Measurements from ENCODE around the gene RAET1E.
"Not testable (repeated sequence)": the region's sequence is repeated elsewhere in the genome, so short reads cannot be mapped to it uniquely, and the experiment has no call there.

Gene RAET1E

DNA sequence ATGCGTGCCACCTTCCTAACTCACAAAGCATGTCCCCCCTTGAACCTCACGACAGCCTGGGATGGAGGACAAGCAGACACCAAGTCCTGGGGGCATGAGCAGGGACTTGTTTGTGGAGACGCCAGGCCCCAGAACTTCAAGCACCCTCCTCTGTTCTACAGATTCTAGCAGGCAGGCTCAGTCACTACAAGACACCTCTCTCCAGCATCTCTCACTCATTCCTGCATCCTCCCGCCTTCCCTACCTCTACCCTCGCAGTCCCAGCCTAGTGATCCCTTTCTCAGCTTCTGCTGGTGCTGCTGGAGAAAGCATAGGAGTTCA, 37.4 kb downstream of the RAET1E start:
- DNase-seq: no peak

DNA sequence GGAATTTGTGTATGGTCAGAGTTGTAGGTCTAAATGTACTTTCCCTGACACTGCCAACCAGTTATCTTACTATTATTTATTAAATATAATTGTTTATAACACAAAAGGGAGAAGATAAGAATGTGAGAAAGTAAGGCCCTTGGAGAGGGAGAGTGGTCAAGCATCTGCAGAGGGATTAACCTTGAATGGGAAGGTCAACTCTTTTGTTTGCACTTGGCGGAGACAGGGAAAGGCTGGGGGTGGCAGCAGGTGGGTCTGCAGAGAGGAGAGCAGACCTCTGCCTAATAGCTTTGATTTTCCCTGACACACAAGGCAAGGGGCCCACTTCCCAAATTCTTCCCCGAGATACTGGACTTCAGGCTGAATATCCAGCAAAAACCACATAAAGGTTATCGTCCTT, 38.0 kb downstream of the RAET1E start:
- DNase-seq: no peak

DNA sequence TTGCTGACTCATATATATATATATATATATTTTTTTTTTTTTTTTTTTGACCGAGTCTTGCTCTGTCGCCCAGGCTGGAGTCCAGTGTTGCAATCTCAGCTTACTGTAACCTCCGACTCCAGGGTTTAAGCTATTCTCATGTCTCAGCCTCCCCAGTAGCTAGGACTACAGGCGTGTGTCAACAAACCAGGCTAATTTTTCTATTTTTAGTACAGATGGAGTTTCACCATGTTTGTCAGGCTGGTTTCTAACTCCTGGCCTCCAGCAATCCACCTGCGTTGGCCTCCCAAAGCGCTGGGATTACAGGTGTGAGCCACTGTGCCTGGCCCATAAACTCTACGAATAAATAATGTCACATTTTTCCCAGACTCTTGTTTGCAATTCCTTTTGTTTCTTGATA, 38.5 kb downstream of the RAET1E start:
- no peak for DNase-seq

DNA sequence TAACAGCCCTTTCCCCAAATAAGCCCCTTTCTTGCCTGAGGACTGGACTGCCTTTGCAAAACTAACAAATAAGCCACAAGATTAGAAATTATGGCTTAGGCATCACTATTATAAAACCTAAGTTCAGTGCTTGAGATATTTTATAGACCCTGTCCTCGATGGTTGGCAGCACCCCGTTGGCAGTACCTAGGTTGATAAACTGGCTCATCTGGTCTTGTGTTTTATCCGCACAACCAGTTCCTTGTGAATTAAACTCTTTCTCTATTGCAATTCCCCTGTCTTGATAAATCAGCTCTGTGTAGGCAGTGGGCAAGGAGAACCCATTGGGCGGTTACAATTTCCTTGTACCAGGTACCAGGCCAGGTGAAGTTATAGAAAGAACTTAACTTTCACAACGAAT, 40.4 kb downstream of the RAET1E start:
- no peak for DNase-seq

DNA sequence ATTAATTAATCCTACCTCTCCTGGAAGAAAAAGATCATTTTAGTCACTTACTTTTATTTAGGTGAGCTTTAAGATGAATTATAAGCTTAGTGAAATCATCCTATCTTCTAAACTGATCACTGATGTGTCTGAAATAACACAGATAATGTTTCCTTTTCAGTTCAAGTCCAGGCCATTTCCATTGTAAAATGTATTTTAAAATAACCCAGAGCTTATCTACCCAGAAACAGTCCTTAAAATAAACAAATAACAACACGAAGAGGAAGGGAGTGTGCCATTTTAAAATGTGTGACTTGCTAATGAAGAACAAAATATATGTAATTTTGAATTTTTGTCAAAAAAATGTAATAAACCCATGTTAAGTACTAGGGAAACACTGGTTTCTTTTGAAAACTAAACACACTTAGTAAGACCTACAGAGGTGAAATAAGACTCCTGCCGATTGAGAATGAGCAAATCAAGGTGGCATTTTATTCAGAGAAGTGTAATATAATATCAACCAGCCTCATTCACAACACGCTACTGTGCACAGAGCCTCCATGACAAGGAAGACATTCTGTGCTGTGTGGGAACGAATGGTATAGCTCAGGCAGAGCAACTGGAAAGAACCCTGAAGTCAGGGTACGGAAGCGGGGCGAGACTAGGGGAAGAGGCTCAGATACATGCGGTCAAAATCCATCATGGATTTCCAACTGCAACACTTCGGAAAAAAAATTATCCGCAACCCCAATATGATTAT, 41.5 kb downstream of the RAET1E start:
- no peak for DNase-seq

DNA sequence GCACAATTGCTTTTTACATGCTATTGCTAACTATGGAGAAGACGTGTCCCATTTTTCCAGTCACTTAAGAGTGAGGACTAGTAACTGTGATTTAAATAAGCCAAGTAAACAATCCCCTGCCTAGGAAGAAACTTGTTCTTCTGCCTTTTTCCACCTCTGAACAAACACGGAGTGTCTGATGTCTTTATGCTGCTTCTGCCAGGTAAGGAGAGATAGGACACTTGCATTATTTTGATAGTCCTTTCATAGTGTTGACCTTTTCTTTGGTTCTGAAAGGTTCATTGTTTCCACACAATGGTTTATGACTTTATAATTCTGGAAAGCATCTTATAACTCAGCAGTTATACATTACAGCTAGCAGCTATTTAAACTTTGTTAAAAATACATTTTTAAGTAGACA, 42.2 kb downstream of the RAET1E start:
- no peak for DNase-seq

DNA sequence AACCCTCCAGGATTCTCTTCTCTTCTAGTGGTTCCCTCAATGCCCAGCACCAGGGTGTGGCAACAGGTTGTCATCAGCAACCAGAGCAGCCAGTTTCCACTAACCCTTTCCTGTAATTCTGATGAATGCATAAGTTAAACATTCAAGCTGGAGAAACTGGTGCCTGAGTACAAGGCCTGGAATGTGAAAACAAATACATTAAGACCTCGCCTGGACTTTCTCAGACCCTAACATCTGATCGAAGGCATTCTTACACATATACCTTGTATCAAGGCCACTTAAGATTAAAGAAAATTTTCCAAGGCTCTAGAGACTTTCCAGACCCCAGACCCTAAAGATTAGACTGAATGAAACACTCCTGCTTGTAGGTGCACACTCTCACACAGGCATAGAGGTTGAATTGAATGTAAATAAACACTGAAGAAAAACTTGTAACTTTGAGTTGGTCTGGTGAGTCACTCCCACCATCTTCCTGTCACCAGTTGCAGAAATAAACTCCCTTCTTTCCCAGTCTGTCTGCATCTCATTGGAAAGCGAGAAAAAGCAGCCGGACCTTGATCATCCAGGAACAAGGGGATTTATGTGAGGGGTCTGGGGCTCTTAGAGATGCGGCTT, 42.8 kb downstream of the RAET1E start:
- DNase-seq: no peak

DNA sequence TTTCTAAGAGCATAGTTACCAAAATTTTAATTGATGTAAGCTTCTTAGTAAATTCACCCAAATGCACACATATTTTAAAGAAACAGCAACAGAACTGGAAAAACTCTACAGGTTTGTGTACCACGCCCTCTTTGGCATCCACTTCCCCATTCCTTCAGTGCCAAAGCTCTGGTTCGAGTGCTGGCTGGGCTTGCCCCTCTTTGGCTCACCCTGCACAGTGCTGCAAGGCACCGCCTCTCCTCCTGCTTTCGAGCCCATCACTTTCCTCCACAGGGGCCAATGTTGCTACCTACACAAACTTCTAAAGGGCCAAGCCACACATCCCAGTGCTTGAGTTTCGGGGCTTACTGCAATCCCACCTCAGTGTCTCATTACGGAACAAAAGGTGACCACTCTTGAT, 43.4 kb downstream of the RAET1E start:
- no peak for DNase-seq

DNA sequence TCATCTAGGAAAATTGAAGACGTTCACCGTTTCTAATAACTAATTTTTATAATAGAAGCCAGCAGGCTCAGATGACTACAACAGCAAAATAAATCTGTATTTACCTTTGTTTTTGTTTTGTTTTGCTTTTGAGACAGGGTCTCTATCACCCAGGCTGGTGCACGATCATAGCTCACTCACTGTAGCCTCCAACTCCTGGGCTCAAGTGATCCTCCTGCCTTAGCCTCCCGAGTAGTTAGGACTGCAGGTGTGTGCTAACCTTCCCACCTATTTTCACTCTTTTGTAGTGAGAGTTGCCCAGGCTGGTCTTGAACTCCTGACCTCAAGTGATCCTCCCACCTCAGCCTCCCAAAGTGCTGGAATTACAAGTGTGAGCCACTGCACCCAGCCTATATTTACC, 43.9 kb downstream of the RAET1E start:
- DNase-seq: not testable (repeated sequence)

DNA sequence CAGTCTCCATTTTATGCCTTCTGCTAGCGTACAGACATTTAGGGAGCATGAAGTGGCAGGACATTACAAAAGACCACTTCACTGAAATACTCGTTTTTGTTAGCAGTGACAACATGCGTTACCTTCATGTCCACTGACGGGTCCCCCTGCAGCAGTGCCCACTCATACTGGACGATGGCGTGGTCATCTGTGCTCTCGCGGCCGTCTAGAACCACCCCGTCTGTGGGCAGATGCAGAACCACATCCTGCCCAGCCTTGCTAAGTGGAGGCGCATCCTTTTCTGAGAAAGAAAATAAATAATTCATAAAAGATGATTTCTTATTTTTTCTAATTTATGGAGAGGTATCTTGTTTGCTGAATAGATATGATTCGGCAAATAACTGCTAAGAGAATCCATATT, 45.0 kb downstream of the RAET1E start:
- DNase-seq: no peak

DNA sequence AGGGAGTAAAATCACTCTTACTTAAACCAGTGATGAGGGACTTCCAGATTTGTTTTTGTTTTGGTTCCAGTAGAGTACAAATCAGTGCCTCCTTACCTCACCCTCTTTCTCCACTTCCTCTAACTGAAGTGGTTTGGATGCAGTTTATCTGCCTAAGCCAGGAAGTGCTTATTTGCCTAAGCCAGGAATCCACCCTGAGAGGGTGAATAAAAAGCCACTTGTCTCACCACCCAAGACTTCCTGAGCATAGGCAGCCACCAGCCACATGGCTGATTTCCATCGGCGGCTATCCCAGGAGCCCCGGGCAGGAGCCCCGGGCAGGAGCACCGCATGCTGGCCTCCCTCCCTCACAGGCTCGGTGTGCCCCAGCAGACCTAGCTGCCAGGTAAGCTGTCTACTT, 45.7 kb downstream of the RAET1E start:
- DNase-seq: no peak

DNA sequence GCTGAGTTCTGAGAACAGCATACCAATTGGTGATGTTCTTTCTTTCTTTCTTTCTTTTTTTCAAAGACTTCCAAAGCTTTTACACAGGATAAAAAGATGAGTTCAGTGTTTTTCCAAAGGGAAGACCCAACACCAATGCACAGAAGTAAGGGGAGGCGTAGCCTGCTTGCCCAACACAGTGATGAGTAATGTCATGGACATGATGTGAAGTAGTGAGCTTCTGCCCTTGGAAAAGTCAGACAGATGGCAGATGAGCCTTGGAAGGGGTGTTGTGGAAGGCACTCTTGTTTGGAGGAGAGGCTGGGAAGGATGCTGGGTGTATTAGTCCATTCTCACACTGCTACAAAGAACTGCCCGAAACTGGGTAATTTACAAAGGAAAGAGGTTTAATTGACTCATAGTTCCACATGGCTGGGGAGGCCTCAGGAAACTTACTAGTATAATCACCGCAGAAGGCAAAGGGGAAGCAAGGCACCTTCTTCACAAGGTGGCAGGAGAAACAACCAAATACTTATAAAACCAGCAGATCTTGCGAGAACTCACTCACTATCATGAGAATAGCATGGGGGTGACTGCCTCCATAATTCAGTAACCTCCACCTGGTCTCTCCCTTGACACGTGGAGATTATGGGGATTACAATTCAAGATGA, 46.3 kb downstream of the RAET1E start:
- no peak for DNase-seq

DNA sequence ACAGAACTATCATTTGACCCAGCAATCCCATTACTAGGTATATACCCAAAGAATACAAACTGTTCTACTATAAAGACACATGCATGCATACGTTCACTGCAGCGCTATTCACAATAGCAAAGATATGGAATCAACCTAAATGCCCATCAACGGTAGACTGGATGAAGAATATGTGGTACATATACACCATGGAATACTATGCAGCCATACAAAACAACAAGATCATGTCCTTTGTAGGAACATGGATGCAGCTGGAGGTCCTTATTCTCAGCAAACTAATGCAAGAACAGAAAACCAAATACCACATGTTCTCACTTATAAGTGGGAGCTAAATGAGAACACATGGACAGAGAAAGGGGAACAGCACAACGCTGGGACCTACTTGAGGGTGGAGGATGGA, 49.6 kb downstream of the RAET1E start:
- not testable (repeated sequence) for DNase-seq

Data from activated CD4-positive, alpha-beta T cell treated with anti-CD3 and anti-CD28 coated beads, Interleukin-2, amount 50 U/mL, for 4 hours (primary cell).